LNCAP (cell line): Measurements from ENCODE around the gene GSX2.

ENCODE experiments used
- CTCF ChIP-seq: fragments of 450-650 bp; IDR thresholded peaks from 2 replicates; pipeline ENCODE4 v1.5.1; 2017; ENCODE audit warnings: mild to moderate bottlenecking

Gene GSX2

GRCh38 chr4:54093324-54094240 lies 6.4 kb upstream of the GSX2 start:
- no peak for TF ChIP-seq CTCF

DNA sequence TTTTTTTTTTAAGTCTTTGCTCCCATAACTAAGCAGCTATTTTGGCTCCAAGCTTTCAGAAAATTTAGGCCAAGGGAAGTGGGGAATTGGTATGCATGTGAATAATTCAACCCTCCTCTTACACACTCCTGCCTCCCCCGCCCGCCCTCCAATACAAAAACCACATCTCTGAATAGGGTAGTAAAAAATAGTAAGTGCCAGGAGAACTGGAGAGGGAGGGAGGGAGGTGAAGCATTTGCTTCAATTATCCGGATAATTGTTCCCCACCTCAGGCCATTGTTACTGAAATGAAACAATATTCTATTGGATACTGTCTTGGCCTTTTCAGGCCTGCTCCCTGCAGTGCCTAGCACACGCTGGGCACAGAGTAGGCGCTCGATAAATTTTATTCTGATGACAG lies 5.5 kb upstream of the GSX2 start:
- TF ChIP-seq CTCF = no peak

- TF ChIP-seq CTCF = no peak
Measured at GRCh38 chr4:54095110-54095825, 4.7 kb upstream of the GSX2 start.

DNA sequence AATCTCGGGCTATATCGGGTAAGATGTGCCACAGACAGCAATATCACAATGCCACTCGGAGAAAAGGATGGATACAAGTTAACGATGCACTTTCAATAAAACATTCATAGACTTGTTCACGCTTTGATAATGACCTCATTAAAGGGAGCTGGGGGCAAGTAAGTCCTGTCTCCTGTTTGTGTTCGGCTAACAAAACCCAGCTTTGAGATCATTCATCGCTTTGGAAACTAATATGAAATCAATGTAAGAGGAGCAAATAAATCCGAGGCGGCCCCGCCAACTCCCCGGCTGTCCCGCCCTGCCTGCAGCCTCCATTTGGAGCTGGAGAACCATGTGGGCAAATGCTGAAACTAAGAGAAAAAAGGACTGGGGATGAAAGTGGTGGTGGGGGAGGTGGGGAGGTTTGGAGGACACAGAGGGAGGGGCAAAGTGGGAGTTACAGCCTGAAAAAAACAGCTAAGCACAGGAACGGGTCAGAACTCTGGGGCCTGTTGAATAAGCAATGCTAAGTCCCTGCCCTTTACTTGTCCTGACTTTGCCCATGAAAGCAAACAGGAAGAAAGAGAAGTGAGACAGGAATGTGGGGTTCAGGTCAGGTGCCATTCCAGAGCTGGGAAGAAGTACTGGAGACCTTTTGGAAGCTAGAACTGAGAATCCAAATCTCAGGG lies 3.5 kb upstream of the GSX2 start:
- no peak for TF ChIP-seq CTCF

GRCh38 chr4:54097152-54097551 lies 2.8 kb upstream of the GSX2 start:
- TF ChIP-seq CTCF = no peak

DNA sequence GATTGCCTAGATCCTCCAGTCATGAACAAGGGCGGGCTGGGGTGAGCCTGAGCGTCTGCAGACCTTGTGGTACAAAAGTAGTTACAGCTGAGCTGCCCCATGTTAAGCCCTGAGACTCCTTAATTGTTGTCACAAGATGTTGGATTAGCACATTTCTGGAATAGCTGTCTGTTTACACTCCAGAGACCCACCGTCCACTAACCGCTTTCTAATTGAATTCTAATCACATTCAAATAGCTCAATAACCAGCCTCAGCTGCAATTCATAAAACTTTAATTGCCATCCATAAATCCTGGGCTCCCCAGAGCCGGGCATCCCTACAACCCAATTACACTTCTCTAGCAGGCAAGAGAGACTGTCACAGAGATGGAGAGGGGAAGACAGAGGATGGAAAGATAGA lies 1.6 kb upstream of the GSX2 start:
- no peak for TF ChIP-seq CTCF

DNA sequence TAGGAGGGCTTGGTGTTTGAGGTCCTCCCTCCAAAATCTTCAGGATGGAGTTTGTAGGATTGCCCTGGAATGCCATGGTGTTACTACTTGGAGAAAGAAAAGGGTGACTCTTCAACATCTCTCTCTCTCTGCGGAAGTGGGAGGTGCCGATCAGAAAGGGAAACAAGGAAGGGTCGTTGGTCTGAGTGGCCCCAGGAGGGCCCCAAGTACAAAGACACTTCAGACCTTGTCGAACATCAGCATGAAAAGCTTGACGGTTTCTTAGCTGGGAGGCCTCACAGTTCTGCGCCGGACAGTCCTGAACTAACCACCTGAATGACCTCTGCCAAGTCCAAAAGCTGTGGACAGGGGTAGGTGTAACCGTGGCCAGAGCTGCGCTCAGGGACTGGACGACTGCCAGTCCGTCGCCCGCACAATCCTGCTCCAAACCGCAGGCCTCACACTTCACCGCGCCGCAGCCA lies 646 bp upstream of the GSX2 start:
- no peak for TF ChIP-seq CTCF
